Stimulated activated CD4-positive, alpha-beta T cell treated with anti-CD3 and anti-CD28 coated beads, Interleukin-4, amount 100 ng/mL, for 4 hours (primary cell): ENCODE data around the gene ITM2B.

ENCODE experiments used
- DNase-seq, 2 experiments: peaks; one replicate each; pipeline ENCODE4 v3.0.0-alpha.2; 2020

Gene ITM2B

GRCh38 chr13:48263196-48263595 is 30.2 kb downstream of the ITM2B start:
- DNase-seq, result no peak

GRCh38 chr13:48264058-48264457 is 31.1 kb downstream of the ITM2B start:
- no peak for DNase-seq

GRCh38 chr13:48265217-48265815 is 32.3 kb downstream of the ITM2B start:
- peak in 1 of 2 experiments; percentile 7 for DNase-seq

- DNase-seq, result no peak
These were observed 33.1 kb downstream of the ITM2B start for GRCh38 chr13:48266150-48266549.

DNA sequence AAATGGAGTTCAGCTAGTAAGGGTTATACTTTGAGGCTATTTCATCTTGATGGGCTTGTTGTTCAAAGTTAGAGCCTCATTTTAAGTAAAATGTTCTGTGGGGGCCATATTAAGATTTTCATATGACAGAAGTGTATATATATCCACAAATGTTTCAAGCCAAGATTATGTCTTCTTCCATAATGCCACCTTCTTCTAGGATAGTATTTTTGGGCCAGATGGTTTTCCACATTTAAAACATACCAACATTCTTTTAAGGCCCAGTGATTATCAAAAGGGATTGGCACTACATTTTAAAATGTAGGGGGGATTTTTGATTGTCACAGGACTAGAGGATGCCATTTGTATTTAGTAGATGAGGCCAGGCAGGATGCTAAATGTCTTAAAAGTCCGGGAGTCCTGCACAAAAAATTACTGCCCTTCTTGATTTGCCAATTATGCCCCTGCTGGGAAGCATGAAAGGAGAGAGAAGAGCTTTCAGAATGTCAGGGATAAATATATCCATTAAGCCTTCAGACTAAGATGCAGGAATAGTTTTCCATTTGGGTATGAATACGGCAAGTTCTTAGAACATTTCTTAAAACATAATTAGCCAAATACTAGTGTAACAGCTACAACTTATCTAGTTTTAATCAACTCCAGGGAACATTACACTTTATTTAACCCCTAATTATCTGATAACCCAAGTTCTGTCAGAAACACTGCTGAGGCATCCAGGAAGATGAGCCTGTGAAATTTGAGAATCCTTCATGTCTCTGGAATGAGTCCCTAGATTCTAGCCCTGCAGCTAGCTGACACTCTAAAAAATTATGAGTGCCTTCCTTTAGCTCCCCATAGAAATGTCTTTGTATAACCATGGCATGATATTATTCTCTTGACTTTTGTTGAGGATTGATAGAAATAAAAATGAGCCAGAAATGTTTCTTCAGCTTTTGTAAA is 34.0 kb downstream of the ITM2B start:
- DNase-seq, result no peak

- no peak for DNase-seq
These were observed 35.0 kb downstream of the ITM2B start for GRCh38 chr13:48268019-48268418.

- no peak for DNase-seq
These were observed 40.3 kb downstream of the ITM2B start for GRCh38 chr13:48273346-48273745.

DNA sequence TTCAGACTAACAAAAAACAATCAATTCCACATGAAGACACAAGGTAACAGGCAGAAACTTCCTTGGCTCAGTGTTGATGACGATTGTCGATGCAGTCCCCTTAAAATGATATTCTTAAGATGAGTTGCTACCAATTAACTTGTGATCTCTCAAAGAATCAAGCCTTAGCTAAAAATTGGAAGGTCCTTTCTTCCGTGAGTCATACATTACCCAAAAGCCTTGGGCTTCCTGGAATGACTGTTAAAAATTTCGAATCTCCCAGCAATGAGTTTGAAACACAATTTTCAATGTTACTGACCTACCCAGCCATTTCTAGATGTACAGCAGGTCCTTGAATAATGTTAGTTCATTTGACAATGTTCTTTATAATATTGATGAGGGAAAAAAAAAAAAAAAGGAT is 42.5 kb downstream of the ITM2B start:
- no peak for DNase-seq

DNA sequence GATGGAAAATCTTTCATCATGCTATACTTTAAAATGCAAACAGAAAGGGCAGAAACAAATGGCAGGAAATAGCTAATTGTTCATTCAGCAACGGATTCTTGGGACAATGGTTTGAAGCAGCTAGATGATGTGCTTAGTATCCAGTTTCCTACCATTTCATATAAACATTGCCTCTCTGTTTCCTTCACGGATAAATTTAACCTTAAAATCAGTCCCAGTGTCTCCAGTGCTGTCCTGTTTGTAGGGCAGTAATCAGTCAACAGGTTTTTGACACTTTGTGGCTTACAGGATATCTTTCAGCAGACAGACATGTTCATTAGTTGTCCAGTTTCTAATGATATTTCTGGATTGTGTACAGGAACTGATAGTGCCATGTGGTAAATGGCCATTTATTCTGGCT is 45.8 kb downstream of the ITM2B start:
- no peak for DNase-seq

- no peak for DNase-seq
These were observed 48.5 kb downstream of the ITM2B start for GRCh38 chr13:48281556-48281955.

- DNase-seq, result no peak
These were observed 58.7 kb downstream of the ITM2B start for GRCh38 chr13:48291730-48292129.

GRCh38 chr13:48292650-48293049 is 59.6 kb downstream of the ITM2B start:
- no peak for DNase-seq

DNA sequence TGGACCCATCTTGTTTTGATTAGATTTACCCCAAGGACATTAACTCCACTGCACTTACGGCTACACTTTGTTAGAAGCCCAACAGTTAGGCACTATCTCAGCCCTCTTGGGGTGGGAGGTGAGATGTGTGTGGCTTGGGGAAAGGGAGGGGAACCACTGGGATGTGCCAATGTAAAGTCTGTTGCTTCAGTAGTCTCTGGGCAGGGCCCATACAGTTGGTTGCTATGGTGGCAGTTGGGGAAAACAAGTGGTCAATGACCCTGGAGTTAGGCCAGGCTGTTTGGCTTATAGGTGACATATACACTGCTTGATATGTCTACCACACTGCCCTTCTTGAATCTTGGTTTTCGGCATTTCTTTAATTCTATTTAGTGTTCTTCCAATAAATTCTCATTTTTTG is 61.6 kb downstream of the ITM2B start:
- no peak for DNase-seq

GRCh38 chr13:48295271-48295670 is 62.3 kb downstream of the ITM2B start:
- DNase-seq, result no peak

- DNase-seq, result no peak
These were observed 63.5 kb downstream of the ITM2B start for GRCh38 chr13:48296528-48296927.

DNA sequence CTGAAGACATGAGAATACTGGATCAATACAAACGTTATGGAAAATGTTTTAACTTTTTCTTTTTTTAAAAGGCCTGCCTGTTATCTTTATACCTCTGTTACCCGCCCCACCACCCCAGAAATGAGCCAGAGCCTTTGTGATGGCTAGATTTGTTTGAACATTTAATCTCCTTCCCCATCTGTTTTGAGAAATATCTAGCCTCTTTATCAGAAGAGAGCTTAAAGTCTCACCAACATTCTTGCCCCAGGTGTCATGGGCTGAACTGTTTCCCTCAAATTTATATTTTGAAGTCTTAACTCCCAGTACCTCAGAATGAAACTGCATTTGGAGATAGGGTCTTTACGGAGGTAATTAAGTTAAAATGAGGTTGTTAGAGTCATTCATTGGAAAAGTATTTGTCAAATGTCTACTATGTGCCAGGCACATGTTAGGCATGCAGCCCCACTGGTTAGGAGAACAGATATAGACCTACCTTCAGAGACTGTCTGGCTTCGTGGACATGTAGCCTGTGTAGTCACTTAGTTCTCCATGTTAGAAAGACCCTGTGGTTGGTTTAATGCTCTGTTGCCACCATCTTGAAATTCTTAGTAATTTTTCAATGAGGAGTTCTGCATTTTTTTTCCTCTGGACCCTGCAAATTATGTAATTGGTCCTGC is 64.3 kb downstream of the ITM2B start:
- DNase-seq, result no peak

GRCh38 chr13:48299591-48299990 is 66.6 kb downstream of the ITM2B start:
- no peak for DNase-seq

DNA sequence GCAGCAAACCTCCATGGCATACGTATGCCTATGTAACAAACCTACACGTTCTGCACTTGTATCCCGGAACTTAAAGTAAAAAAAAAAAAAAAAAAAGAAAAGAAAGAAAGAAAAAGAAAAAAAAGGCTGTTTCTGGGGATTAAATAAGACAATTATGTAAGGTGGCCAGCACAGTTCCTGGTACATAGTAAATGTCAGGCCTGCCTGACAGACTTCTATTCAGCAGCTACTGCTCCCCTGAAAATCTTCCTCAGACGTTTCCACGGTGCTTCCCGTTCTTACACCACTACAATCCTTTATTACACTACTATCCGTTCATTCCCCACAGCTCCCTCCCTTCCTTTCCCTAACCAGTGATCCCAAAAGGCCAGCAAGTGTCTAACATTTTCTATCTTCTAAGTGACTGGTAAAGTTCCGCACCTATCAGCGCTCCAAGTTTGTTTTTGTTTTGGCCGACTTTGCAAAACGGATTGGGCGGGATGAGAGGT is 69.9 kb downstream of the ITM2B start:
- DNase-seq, result no peak

GRCh38 chr13:48303359-48304142 is 70.5 kb downstream of the ITM2B start, which contains the start of gene RB1:
RB1 (plus strand) TSS chr13:48303751; CDS start chr13:48303913, 162 bp downstream.
- DNase-seq, result peak; percentile 85

DNA sequence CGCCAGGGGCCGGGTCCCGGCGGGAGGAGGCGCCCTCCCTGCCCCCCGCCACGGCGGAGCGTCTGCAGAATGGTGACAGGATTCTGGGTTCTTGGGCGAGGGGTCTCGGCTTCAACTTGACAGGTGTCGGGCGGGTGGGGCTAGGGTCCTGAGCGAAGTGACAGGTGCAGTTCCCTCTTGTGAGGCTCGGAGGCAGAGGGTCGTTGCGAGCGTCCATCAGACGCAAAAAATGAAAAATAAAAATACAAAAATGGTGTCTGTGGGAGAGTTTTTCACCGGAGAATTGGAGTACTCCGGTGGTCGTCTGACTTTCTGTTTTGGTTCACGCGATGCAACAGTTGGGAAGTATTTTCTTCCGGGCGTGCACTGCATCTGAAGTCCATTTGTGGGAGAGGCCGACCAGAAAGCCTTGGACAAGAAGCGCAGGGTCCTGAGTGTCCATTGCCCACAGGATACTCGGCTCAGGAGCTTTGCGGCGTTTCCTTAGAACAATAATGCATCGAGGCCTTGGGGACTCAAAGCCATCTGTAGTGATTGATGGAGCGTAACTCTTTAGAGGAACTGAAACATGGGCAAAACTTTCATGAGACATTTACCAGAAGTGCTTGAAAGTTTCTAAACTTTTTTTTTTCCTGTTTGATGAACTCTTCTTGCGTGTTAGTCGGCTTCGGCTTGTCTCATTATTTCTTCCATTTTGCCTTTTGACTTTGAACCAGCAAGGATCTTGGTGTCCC is 71.3 kb downstream of the ITM2B start:
- DNase-seq, result no peak

- DNase-seq, result no peak
These were observed 78.2 kb downstream of the ITM2B start for GRCh38 chr13:48311223-48311622.
